GM11168 (cell line): ENCODE measurements around the gene SMAD2.

Experiments
- in situ Hi-C: fragments of 300-500 bp; cut with MboI; formaldehyde crosslinking; loops from one replicate; pipeline ENCODE4 v1.12.0; 2022; ENCODE audit warnings: low sequenced_read_pairs; ENCODE audit not compliant: unreplicated experiment

Gene SMAD2

GRCh38 chr18:47800756-47801155 lies 129.7 kb downstream of the SMAD2 start:
- in situ Hi-C loops: no loop called here

- in situ Hi-C loops: no loop called here
Observed at GRCh38 chr18:47800248-47800647, 130.2 kb downstream of the SMAD2 start.

- in situ Hi-C loops: no loop called here
Observed at GRCh38 chr18:47799376-47799775, 131.1 kb downstream of the SMAD2 start.

GRCh38 chr18:47798366-47798765 lies 132.1 kb downstream of the SMAD2 start:
- in situ Hi-C loops: no loop called here

- in situ Hi-C loops: no loop called here
Observed at GRCh38 chr18:47797126-47797525, 133.3 kb downstream of the SMAD2 start.

- in situ Hi-C loops: no loop called here
Observed at GRCh38 chr18:47795434-47795814, 135.0 kb downstream of the SMAD2 start.

GRCh38 chr18:47794725-47795433 lies 135.6 kb downstream of the SMAD2 start:
- in situ Hi-C loops: no loop called here

GRCh38 chr18:47793609-47794008 lies 136.8 kb downstream of the SMAD2 start:
- in situ Hi-C loops: no loop called here

- in situ Hi-C loops: no loop called here
Observed at GRCh38 chr18:47791461-47791985, 138.9 kb downstream of the SMAD2 start.

GRCh38 chr18:47790036-47790435 lies 140.4 kb downstream of the SMAD2 start:
- in situ Hi-C loops: no loop called here

GRCh38 chr18:47788621-47789020 lies 141.8 kb downstream of the SMAD2 start:
- in situ Hi-C loops: no loop called here

- in situ Hi-C loops: no loop called here
Observed at GRCh38 chr18:47781561-47781960, 148.9 kb downstream of the SMAD2 start.

GRCh38 chr18:47780011-47780725 lies 150.3 kb downstream of the SMAD2 start:
- in situ Hi-C loops: no loop called here

- in situ Hi-C loops: loop anchor here (10.0 kb wide), 1 partner anchor 245 kb away; no protein-coding TSS in a partner anchor
Observed at GRCh38 chr18:47779381-47779780, 151.1 kb downstream of the SMAD2 start.

- in situ Hi-C loops: loop anchor here (10.0 kb wide), 1 partner anchor 247 kb away; no protein-coding TSS in a partner anchor
Observed at GRCh38 chr18:47777626-47778025, 152.8 kb downstream of the SMAD2 start.

- in situ Hi-C loops: loop anchor here (10.0 kb wide), 1 partner anchor 249 kb away; no protein-coding TSS in a partner anchor
Observed at GRCh38 chr18:47775961-47776360, 154.5 kb downstream of the SMAD2 start.

- in situ Hi-C loops: loop anchor here (10.0 to 25.0 kb wide), 4 partner anchors 251 to 687 kb away; no protein-coding TSS in a partner anchor
Observed at GRCh38 chr18:47773931-47774330, 156.5 kb downstream of the SMAD2 start.

- in situ Hi-C loops: loop anchor here (10.0 to 25.0 kb wide), 4 partner anchors 252 to 685 kb away; no protein-coding TSS in a partner anchor
Observed at GRCh38 chr18:47772374-47773248, 157.8 kb downstream of the SMAD2 start.

GRCh38 chr18:47771922-47772321 lies 158.5 kb downstream of the SMAD2 start:
- in situ Hi-C loops: loop anchor here (10.0 to 25.0 kb wide), 4 partner anchors 253 to 685 kb away; no protein-coding TSS in a partner anchor

- in situ Hi-C loops: loop anchor here (25.0 kb wide), 3 partner anchors 555 to 680 kb away; no protein-coding TSS in a partner anchor
Observed at GRCh38 chr18:47767699-47768098, 162.8 kb downstream of the SMAD2 start.
